ENCODE data around the gene GTF3C2.

Gene GTF3C2

GRCh38 chr2:27291865-27292264, 64.7 kb downstream of the GTF3C2 start:
- DNase-seq: no peak

DNA sequence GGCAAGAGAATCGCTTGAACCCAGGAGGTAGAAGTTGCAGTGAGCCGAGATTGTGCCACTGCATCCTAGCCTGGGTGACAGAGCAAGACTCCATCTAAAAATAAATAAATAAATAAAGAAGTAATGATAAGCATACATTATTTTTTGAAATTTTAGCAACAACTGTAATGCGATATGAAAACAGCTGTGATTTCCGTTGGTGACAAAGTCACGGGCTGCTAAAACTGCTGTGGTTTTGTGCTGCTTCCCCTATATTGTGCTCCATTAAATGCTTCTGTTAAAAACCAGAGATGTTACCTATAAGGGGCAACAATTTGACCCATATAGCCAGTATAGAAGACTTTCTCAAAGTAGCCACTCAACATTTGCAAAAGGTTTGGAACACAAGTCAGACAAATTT, 66.0 kb downstream of the GTF3C2 start:
- no peak for DNase-seq

- no peak for DNase-seq
Observed at GRCh38 chr2:27288610-27289009, 68.0 kb downstream of the GTF3C2 start.

DNA sequence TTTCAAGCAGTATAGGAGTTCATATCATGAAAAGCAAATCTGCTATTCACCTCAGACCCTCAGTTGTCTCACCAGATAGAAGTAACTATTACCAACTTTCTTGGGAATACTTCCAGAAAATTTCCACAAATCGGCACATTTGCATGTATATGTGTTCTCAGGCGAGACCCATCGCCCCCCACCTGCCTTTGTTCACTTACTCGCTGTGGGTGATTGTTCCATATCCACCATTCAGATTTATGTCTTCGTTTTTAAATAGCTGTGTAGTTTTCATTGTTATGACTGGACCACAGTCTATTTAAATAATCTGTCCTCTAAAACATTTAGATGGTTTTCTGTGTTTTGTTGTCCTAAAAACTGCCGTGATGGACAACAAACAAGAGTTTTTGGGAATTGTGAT, 71.1 kb downstream of the GTF3C2 start:
- DNase-seq: no peak

DNA sequence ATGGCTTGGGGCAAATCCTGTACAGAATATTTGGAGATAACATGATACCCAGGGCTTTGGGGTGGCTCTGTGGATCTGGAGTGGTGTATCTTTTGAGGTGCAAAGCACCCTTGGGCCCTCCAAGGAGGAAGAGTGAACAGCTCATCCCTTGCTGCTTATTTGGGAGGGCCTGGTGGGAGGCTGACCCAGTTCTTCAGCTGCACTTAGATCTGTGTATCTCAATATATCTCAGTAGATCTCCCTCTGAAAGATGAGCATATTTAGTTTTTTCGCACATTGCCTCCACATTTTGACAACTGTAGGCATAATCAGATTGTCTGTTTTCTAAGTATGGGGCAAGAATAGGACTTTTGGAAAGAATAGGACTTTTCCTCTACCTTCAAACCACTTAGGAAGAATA, 71.6 kb downstream of the GTF3C2 start:
- DNase-seq: no peak

DNA sequence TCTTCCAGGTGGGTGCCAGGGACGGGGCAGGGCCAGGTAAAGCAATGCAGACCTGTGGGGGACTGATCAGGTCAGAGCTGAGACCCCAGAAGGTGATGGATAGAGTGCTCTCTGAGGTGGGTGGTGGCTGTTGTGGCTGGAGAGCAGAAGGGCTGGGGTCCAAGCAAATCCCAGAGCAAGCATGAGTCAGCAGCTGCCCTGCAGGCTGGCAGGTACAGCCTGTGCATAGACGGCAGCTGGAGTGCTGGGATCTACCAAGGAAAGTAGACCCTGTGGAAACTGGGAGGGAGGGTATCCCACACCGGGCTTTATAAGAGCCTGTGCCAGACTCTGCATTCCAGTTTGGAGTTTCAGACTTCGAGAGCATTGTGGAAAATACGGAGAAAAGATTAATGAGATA, 73.7 kb downstream of the GTF3C2 start:
- DNase-seq: no peak

GRCh38 chr2:27281855-27282559, 74.6 kb downstream of the GTF3C2 start, which contains the start of gene TRIM54:
TSS of gene TRIM54 (plus strand) at chr2:27282429. CDS start at chr2:27282732, 303 bp downstream.
- DNase-seq: no peak

- no peak for DNase-seq
Observed at GRCh38 chr2:27281442-27281841, 75.1 kb downstream of the GTF3C2 start.

DNA sequence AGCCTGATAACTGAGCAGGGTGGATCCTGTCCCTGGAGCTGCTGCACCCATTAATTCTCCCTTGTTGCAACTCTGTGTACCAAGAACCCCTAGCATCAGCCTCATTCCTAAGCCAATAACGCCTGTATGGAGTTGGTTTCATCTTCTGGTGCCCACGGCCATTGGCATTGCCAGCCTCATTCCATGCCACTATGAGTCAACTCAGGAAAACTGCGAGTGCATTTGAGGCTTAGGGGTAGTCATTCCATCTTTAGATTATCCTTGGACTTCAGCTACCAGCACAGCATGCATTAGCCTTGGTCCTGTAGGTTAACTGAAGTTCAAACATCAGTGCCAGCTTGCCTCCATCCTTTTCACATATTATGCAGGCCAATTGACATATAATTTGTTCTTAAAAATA, 75.7 kb downstream of the GTF3C2 start:
- no peak for DNase-seq

GRCh38 chr2:27278010-27278409, 78.6 kb downstream of the GTF3C2 start:
- DNase-seq: no peak

Measured in activated T-cell treated with anti-CD3 and anti-CD28 coated beads for 4 hours (primary cell).